Lower leg skin (tissue), 4 donors: ENCODE data around the gene ATP9A. TPM values are rescaled to one million over a fixed set of nuclear protein-coding genes. Genes with fewer than 3 reads are reported as not detected.
A peak's percentile ranks its signal among the peaks of the same experiment; 100 is the strongest.

Experiments
- DNase-seq, 2 donors: peaks; one replicate each; pipeline ENCODE4 v3.0.0-alpha.2; 2019; ENCODE audit warnings: low spot score in 2 of 2
- H3K4me3 ChIP-seq: fragments of 200-600 bp; sonication (generic); 2 replicates; pipeline ENCODE4 v1.5.1; 2017; ENCODE audit warnings: mild to moderate bottlenecking, low read depth; ENCODE audit not compliant: poor library complexity, severe bottlenecking
- CTCF ChIP-seq, 3 donors: fragments of 450-650 bp; IDR thresholded peaks; one replicate each; pipeline ENCODE4 v1.5.1; 2016; ENCODE audit warnings: antibody characterized with exemption in 3 of 3, mild to moderate bottlenecking in 3 of 3, moderate library complexity in 2 of 3
- POLR2A ChIP-seq, 2 donors: fragments of 450-650 bp; IDR thresholded peaks; one replicate each; pipeline ENCODE4 v1.6.1; 2016 to 2017; ENCODE audit warnings: antibody characterized with exemption in 2 of 2, mild to moderate bottlenecking in 1 of 2, moderate library complexity in 1 of 2
- WGBS, 2 donors: methylation state at CpG; one replicate each; pipeline ENCODE4 v1.1.5; 2018; 5-methylcytosine and 5-hydroxymethylcytosine counted together
- intact Hi-C: fragments of 100-400 bp; cut with DNase I; formaldehyde crosslinking; loops from one replicate; pipeline ENCODE4 v1.15.0; 2023; ENCODE audit warnings: low total_unique reads
- total RNA-seq, 4 donors: library from RNA; depleted of rRNA; stranded (reverse); fragments of >200 nt; gene quantifications; one replicate each; pipeline ENCODE4 v1.1.0, GENCODE V29; 2016

The ATP9A gene
- total RNA-seq, 4 donors from 2014 or later = 14.1 to 23.6 (median 16.1) TPM

DNA sequence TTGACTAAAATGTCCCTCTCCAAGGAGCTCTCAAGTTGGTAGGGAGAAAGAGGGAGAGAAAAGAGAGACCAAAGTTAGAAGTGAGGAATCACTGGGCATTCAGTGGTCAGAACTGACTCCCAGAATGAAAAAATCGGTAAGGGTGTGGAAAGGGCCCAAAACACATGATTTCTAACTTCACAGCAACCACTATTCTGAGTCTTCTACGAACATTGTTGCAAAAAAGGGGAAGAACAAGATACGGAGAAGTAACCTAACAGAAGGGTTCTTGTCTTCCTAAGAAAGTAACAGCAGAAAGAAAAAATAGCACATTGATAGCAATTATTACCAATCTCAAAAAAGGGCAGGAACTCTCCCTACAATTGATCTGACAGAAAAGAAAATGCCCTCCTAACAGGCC is 65.6 kb downstream of the ATP9A start:
- intact Hi-C loops = no loop called here
- 73 to 81% methylated on average over 3 of the region's 3 CpGs for WGBS, 2 donors
- DNase-seq = no peak
- no peak overlapping the region for H3K4me3 ChIP-seq
- TF ChIP-seq POLR2A (IDR thresholded peaks at IDR 0.05) (no peak), CTCF (IDR thresholded peaks at IDR 0.05) (no peak)

DNA sequence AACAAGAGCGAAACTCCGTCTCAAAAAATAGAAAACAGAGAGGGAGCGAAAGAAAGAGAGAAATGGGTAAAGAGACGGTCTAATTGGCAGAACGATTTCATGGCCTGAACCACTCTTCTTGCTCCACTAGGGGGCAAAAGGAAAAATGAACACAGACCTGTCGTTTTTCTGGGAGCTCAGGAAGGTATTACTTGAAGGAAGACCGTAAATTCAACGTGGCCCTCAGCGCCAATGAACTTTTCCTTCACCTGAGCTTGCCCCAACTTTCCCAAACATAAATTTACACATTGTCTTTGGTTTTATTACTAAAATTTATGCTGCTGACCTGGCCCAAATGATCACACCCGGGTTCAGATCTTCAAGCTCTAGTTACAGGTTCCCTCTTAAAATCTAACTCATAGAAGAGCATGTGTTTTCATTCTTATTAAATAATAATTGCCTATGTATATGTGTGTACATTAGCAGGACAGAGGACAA is 67.3 kb downstream of the ATP9A start:
- TF ChIP-seq CTCF (IDR thresholded peaks at IDR 0.05) (peak in 1 of 3 donors; percentile 39), POLR2A (IDR thresholded peaks at IDR 0.05) (no peak)
- WGBS, 2 donors = 42 to 45% methylated on average over 10 of the region's 10 CpGs
- intact Hi-C loops = no loop called here
- DNase-seq = no peak
- H3K4me3 ChIP-seq = no peak overlapping the region

DNA sequence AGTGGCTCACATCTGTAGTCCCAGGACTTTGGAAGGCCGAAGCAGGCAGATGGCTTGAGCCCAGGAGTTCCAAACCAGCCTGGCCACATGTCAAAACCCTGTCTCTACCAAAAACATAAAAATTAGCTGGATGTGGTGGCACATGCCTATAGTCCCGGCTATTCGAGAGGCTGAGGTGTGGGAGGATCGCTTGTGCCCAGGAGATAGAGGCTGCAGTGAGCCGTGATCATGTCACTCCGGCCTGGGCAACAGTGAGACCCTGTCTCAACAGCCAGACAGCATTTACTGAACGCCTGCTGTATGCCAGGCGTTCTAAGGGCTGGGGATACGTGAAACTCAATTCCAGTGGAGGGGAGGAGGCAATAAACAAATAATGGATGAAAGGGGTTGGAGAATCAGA is 69.9 kb downstream of the ATP9A start:
- WGBS, 2 donors = 80 to 82% methylated on average over 9 of the region's 9 CpGs
- TF ChIP-seq POLR2A (IDR thresholded peaks at IDR 0.05) = no peak
- no peak for TF ChIP-seq CTCF (IDR thresholded peaks at IDR 0.05)

GRCh38 chr20:51697096-51697826 is 70.9 kb downstream of the ATP9A start:
- 44 to 52% methylated on average over 8 of the region's 8 CpGs for WGBS, 2 donors
- no peak for DNase-seq

More for the DNA sequence above, 69.9 kb downstream of the ATP9A start:
- intact Hi-C loops = no loop called here
- no peak overlapping the region for H3K4me3 ChIP-seq
- no peak for DNase-seq

GRCh38 chr20:51696304-51697071 is 71.7 kb downstream of the ATP9A start:
- 20 to 31% methylated on average over 2 of the region's 2 CpGs for WGBS, 2 donors
- no peak overlapping the region for H3K4me3 ChIP-seq
- TF ChIP-seq POLR2A (IDR thresholded peaks at IDR 0.05) (no peak), CTCF (IDR thresholded peaks at IDR 0.05) (no peak)
- DNase-seq = no peak
- intact Hi-C loops = no loop called here

More at GRCh38 chr20:51697096-51697826, 70.9 kb downstream of the ATP9A start:
- intact Hi-C loops = no loop called here
- TF ChIP-seq CTCF (IDR thresholded peaks at IDR 0.05) (no peak), POLR2A (IDR thresholded peaks at IDR 0.05) (no peak)
- H3K4me3 ChIP-seq = no peak overlapping the region
